Mesendoderm (in vitro differentiated cells): ENCODE results near the gene HEXA.

ENCODE experiments used
- DNase-seq: peaks from one replicate; pipeline ENCODE4 v3.0.0; 2013
- H2AK5ac ChIP-seq: 2 replicates; pipeline ENCODE4 v1.6.1; 2013; ENCODE audit warnings: low read length, inconsistent platforms
- H2BK120ac ChIP-seq: 2 replicates; pipeline ENCODE4 v1.6.1; 2013; ENCODE audit warnings: low read depth, mild to moderate bottlenecking, low read length, moderate library complexity, mixed read lengths
- H2BK15ac ChIP-seq: replicated peaks from 2 replicates; pipeline ENCODE4 v1.6.1; 2013; ENCODE audit warnings: low read depth, mild to moderate bottlenecking, moderate library complexity
- H2BK5ac ChIP-seq: 2 replicates; pipeline ENCODE4 v1.6.1; 2013; ENCODE audit warnings: low read length, inconsistent platforms
- H3K18ac ChIP-seq: 2 replicates; pipeline ENCODE4 v1.6.1; 2013; ENCODE audit warnings: mild to moderate bottlenecking, low read length, mixed read lengths
- H3K23ac ChIP-seq: one replicate; pipeline ENCODE4 v1.6.1; 2013; ENCODE audit warnings: low read length
- H3K27ac ChIP-seq: 2 replicates; pipeline ENCODE4 v1.5.1; 2013; ENCODE audit warnings: low read depth, mild to moderate bottlenecking, inconsistent platforms, low read length, moderate library complexity
- H3K27me3 ChIP-seq: 2 replicates; pipeline ENCODE4 v1.6.1; 2013; ENCODE audit warnings: low read length, control low read depth, mild to moderate bottlenecking, inconsistent platforms; ENCODE audit not compliant: insufficient read depth, poor library complexity
- H3K36me3 ChIP-seq: 2 replicates; pipeline ENCODE4 v1.6.1; 2013; ENCODE audit warnings: low read length, inconsistent platforms; ENCODE audit not compliant: control insufficient read depth, insufficient read depth
- H3K4ac ChIP-seq: one replicate; pipeline ENCODE4 v1.6.1; 2013; ENCODE audit warnings: low read depth, mild to moderate bottlenecking, low read length, moderate library complexity
- H3K4me1 ChIP-seq: 2 replicates; pipeline ENCODE4 v1.6.1; 2013; ENCODE audit warnings: low read depth, low read length, inconsistent platforms; ENCODE audit not compliant: control insufficient read depth
- H3K4me2 ChIP-seq: 2 replicates; pipeline ENCODE4 v1.6.1; 2013; ENCODE audit warnings: low read length
- H3K4me3 ChIP-seq: 2 replicates; pipeline ENCODE4 v1.5.1; 2013; ENCODE audit warnings: mild to moderate bottlenecking, low read length
- H3K56ac ChIP-seq: one replicate; pipeline ENCODE4 v1.6.1; 2013; ENCODE audit warnings: low read length
- H3K79me1 ChIP-seq: 2 replicates; pipeline ENCODE4 v1.6.1; 2013; ENCODE audit warnings: low read length, inconsistent platforms
- H3K79me2 ChIP-seq: 2 replicates; pipeline ENCODE4 v1.6.1; 2013; ENCODE audit warnings: mild to moderate bottlenecking, low read length; ENCODE audit not compliant: control insufficient read depth, insufficient read depth
- H3K9ac ChIP-seq: 2 replicates; pipeline ENCODE4 v1.6.1; 2013; ENCODE audit warnings: low read length, inconsistent platforms
- H4K5ac ChIP-seq: one replicate; pipeline ENCODE4 v1.6.1; 2013; ENCODE audit warnings: low read length
- H4K8ac ChIP-seq: one replicate; pipeline ENCODE4 v1.6.1; 2013; ENCODE audit warnings: low read depth, mild to moderate bottlenecking, control low read depth, low read length, moderate library complexity
- WGBS: extraction: QIAGEN DNeasy Blood & Tissue Kit; methylation state at CpG from one replicate; pipeline ENCODE4 v1.1.7; 2013; ENCODE audit warnings: low lambda C conversion rate, missing lambda C conversion rate; ENCODE audit not compliant: insufficient coverage; ENCODE audit errors: extremely low coverage; 5-methylcytosine and 5-hydroxymethylcytosine counted together

HEXA gene

DNA sequence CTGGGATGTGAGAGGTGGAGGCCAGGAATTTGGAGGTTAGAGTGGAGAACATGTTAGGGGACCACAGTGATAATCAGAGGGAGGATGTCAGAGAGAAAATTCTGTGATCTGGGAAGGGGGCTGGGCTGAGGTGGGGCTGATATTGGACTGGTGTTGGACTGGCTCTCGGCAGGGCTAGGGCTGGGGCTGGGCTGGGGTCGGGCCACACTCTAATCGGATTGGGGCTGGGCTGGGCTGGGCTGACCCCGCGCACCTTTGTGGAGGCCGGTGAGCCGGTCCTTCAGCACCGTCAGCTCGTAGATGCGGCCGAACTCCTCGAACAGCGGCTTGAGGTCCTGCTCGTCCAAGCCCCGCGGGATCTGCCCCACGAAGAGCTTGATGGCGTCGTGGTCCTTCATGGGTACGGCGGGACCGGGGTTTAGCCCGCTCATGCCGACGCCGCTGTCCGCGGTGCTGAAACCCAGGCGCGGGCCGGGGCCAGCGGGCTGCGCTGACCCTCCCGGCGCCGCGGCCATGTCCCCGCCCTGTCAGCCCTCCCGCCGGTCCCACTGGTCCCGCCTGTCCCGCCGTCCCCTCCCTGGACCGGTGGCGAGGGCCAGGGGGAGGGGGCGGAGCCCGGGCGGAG lies 56.3 kb downstream of the HEXA start:
- Histone ChIP-seq H3K9ac (no peak overlapping the region), H3K56ac (no peak overlapping the region), H3K27ac (no peak overlapping the region), H3K4me3 (no peak overlapping the region), H3K18ac (no peak overlapping the region), H4K5ac (no peak overlapping the region), H2BK5ac (no peak overlapping the region), H4K8ac (no peak overlapping the region), H3K79me2 (no peaks in the 10 kb centered on the region), H3K23ac (no peak overlapping the region), H3K4me1 (peaks cover 2% of the 10 kb centered on the region), H3K79me1 (no peaks in the 10 kb centered on the region), H3K4me2 (no peak overlapping the region), H3K27me3 (peaks cover 4% of the 10 kb centered on the region), H2BK15ac (no peak overlapping the region), H2BK120ac (no peak overlapping the region), H2AK5ac (no peak overlapping the region), H3K36me3 (no peaks in the 10 kb centered on the region), H3K4ac (no peak overlapping the region)
- DNase-seq: peak; percentile 86
- no CpG with 5 or more reads among the region's 48 CpGs for WGBS

DNA sequence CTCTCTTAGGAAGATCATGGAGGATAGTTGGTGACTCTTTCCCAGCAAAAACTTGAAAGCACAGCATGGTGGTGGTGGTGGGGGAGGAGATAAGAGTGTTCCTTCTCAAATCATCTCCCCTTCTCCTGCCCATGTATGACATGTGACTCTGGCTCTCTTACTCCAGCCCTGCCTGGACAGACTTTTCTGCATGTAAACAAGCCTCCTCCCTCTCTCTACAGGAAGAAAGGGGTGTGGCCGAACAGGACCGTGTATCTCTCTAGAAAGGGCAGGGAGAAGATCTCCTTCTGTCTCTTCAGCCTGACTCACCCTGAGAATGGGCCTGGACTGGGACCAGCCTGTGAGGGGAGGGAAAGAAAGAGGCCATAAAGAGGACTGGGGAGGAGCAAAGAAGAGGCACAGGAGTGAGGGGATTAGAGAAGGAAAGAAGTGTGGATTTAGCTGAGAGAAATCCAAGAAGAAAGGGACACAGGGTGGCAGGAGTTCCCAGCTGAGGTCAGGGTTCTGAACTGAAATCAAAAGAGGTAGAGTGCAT lies 57.3 kb downstream of the HEXA start:
- Histone ChIP-seq H3K36me3 (no peaks in the 10 kb centered on the region), H2BK120ac (no peak overlapping the region), H3K4me1 (peaks cover 2% of the 10 kb centered on the region), H2AK5ac (no peak overlapping the region), H3K56ac (no peak overlapping the region), H3K18ac (no peak overlapping the region), H2BK5ac (no peak overlapping the region), H3K27ac (no peak overlapping the region), H3K4ac (no peak overlapping the region), H4K5ac (no peak overlapping the region), H3K27me3 (peaks cover 4% of the 10 kb centered on the region), H3K9ac (no peak overlapping the region), H3K79me2 (no peaks in the 10 kb centered on the region), H4K8ac (no peak overlapping the region), H3K4me3 (no peak overlapping the region), H3K79me1 (no peaks in the 10 kb centered on the region), H3K23ac (no peak overlapping the region), H3K4me2 (no peak overlapping the region), H2BK15ac (no peak overlapping the region)
- no peak for DNase-seq
- no CpG with 5 or more reads among the region's 2 CpGs for WGBS

DNA sequence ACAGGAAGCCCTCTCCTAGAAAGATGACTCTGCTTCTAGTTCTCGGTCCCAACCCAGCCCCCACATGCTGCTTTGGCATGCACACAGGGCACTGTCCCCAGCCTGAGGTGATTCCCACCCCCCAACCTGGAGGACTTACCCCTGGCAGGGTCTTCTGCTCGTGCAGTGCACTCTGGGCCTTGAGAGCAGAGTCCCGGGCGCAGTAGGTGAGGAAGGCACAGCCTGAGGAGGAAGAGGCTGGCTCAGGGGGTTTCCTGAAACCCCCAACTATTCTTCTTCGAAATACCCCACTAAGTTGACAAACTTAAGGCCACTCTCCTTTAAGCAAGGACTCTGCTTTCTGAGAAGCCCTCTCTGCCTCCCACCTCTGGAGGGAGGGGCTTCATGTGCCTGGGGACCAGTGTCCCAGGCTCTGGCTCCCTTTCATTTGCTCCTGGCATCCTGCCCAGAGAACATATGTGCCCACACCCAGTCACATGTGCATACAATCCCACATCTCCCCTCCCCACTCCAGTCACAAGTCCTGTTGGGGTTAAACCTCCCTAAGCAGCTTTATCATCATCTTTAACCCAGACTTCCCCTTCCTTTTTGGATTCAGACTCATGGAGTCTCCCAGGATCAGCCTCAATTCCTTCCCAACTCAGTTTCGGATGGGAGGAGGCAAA lies 60.0 kb downstream of the HEXA start:
- H3K4ac ChIP-seq: no peak overlapping the region

DNA sequence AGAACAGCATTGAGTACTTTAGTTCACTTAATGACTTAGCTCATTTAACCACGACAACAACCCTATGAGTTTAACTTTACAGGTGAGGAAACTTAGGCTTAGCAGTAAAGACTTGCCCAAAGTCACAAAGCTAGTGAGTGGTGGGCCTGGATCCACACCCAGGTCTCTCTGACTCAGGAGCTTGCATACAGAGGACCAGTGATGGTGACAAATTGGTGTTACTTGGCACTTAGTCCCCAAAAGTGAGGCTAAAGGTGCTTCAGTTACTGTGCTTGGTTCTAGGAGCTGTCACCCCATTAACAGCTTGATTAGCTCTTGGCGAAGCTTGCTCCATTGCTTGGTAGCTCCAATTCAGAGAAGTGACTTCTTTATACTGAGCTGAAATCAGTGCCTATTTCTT lies 61.9 kb downstream of the HEXA start:
- no peak for DNase-seq

More for the DNA sequence above, 60.0 kb downstream of the HEXA start:
- H3K27ac ChIP-seq: no peak overlapping the region
- H3K18ac ChIP-seq: no peak overlapping the region
- H4K8ac ChIP-seq: no peak overlapping the region
- H3K9ac ChIP-seq: no peak overlapping the region
- H2BK120ac ChIP-seq: no peak overlapping the region
- no peak overlapping the region for H3K56ac ChIP-seq
- H4K5ac ChIP-seq: no peak overlapping the region
- no peak for DNase-seq
- no CpG with 5 or more reads among the region's 6 CpGs for WGBS
- peaks cover 2% of the 10 kb centered on the region for H3K4me1 ChIP-seq
- H3K4me2 ChIP-seq: no peak overlapping the region
- H3K79me1 ChIP-seq: no peaks in the 10 kb centered on the region
- peaks cover 4% of the 10 kb centered on the region for H3K27me3 ChIP-seq
- H2AK5ac ChIP-seq: no peak overlapping the region
- no peak overlapping the region for H3K23ac ChIP-seq
- H3K4me3 ChIP-seq: no peak overlapping the region
- no peak overlapping the region for H2BK15ac ChIP-seq
- H3K36me3 ChIP-seq: no peaks in the 10 kb centered on the region
- no peaks in the 10 kb centered on the region for H3K79me2 ChIP-seq
- no peak overlapping the region for H2BK5ac ChIP-seq

DNA sequence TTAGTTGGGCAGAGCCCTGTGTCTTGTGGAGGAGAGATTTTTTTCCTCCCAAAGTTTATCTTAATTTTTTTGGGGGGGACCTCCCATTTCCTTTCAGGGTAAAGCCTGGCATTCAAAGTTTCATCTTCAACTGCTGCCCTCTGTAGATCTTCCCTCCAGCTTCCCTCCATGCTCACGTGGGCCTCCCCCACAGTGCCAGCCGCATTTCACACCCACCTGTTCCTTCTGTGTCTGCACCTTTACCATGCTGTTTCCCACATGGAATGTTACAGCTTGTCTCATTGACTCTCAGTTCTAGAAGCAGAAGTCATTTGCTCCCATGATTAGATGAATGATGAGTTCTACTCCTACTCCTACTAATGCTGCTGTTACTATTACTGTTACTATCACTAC lies 62.4 kb downstream of the HEXA start:
- no CpG with 5 or more reads among the region's 2 CpGs for WGBS
- no peaks in the 10 kb centered on the region for H3K27me3 ChIP-seq
- no peak overlapping the region for H3K56ac ChIP-seq
- no peak overlapping the region for H3K9ac ChIP-seq
- no peak overlapping the region for H4K5ac ChIP-seq
- DNase-seq: no peak
- no peaks in the 10 kb centered on the region for H3K79me2 ChIP-seq
- no peak overlapping the region for H2BK120ac ChIP-seq
- no peaks in the 10 kb centered on the region for H3K79me1 ChIP-seq
- H4K8ac ChIP-seq: no peak overlapping the region
- no peak overlapping the region for H3K4me3 ChIP-seq
- no peak overlapping the region for H2BK15ac ChIP-seq
- H3K36me3 ChIP-seq: no peaks in the 10 kb centered on the region
- no peak overlapping the region for H3K27ac ChIP-seq
- H3K18ac ChIP-seq: no peak overlapping the region
- no peak overlapping the region for H2BK5ac ChIP-seq
- H3K4me2 ChIP-seq: no peak overlapping the region
- H3K23ac ChIP-seq: no peak overlapping the region
- H3K4ac ChIP-seq: no peak overlapping the region
- H2AK5ac ChIP-seq: no peak overlapping the region
- H3K4me1 ChIP-seq: no peaks in the 10 kb centered on the region

More for the DNA sequence above, 61.9 kb downstream of the HEXA start:
- no peak overlapping the region for H3K56ac ChIP-seq
- no peak overlapping the region for H3K4me2 ChIP-seq
- no peak overlapping the region for H3K23ac ChIP-seq
- H3K27ac ChIP-seq: no peak overlapping the region
- no peak overlapping the region for H2BK120ac ChIP-seq
- H3K79me1 ChIP-seq: no peaks in the 10 kb centered on the region
- no peak overlapping the region for H3K4me3 ChIP-seq
- H3K18ac ChIP-seq: no peak overlapping the region
- H4K8ac ChIP-seq: no peak overlapping the region
- H2AK5ac ChIP-seq: no peak overlapping the region
- H2BK15ac ChIP-seq: no peak overlapping the region
- H3K79me2 ChIP-seq: no peaks in the 10 kb centered on the region
- H3K9ac ChIP-seq: no peak overlapping the region
- no peak overlapping the region for H4K5ac ChIP-seq
- H2BK5ac ChIP-seq: no peak overlapping the region
- H3K36me3 ChIP-seq: no peaks in the 10 kb centered on the region
- H3K4ac ChIP-seq: no peak overlapping the region
- WGBS: no CpG with 5 or more reads among the region's 2 CpGs
- H3K4me1 ChIP-seq: no peaks in the 10 kb centered on the region
- peaks cover 2% of the 10 kb centered on the region for H3K27me3 ChIP-seq
